Stimulated activated naive B cell treated with anti-CD40 and anti-IgM and Interleukin-4, amounts not matched to agents 10 μg/mL and 1 μg/mL and 100 μg/mL, for 72 hours (primary cell): ENCODE measurements around the gene PCDHB7.
A peak's percentile ranks its signal among the peaks of the same experiment; 100 is the strongest.
"Not testable (repeated sequence)": the region's sequence is repeated elsewhere in the genome, so short reads cannot be mapped to it uniquely, and the experiment has no call there.

Experiments
- ATAC-seq, 2 donors: fragments of 150-1000 bp; cut with Tn5 transposase; replicated peaks; 2 replicates each; pipeline ENCODE4 v1.10.0; 2021; ENCODE audit warnings: moderate library complexity in 1 of 2
- DNase-seq: peaks from one replicate; pipeline ENCODE4 v3.0.0; 2021
- H3K27ac Mint-ChIP-seq: one replicate; pipeline ENCODE4 v1.8.0; 2022; ENCODE audit warnings: mild to moderate bottlenecking, mixed read lengths
- H3K27me3 Mint-ChIP-seq, 2 donors: one replicate each; pipeline ENCODE4 v1.8.0; 2022; ENCODE audit warnings: mixed read lengths in 2 of 2
- H3K36me3 Mint-ChIP-seq, 2 donors: one replicate each; pipeline ENCODE4 v1.8.0; 2022; ENCODE audit warnings: mixed read lengths in 2 of 2, mild to moderate bottlenecking in 1 of 2
- H3K4me1 Mint-ChIP-seq, 2 donors: one replicate each; pipeline ENCODE4 v1.8.0; 2022; ENCODE audit warnings: mixed read lengths in 2 of 2, mild to moderate bottlenecking in 1 of 2
- H3K4me3 Mint-ChIP-seq, 2 donors: one replicate each; pipeline ENCODE4 v1.8.0; 2022; ENCODE audit warnings: mild to moderate bottlenecking in 2 of 2, mixed read lengths in 2 of 2, moderate library complexity in 1 of 2
- H3K9me3 Mint-ChIP-seq, 2 donors: one replicate each; pipeline ENCODE4 v1.8.0; 2022; ENCODE audit warnings: mixed read lengths in 2 of 2, mild to moderate bottlenecking in 1 of 2

The PCDHB7 gene

GRCh38 chr5:141192110-141192725 lies 19.8 kb downstream of the PCDHB7 start, which contains the start of gene PCDHB10:
Gene PCDHB10, plus strand, starts transcription at chr5:141192353. Its CDS starts 200 bp downstream, at chr5:141192553.
- H3K27me3 Mint-ChIP-seq: peaks cover 42 to 48% of the 10 kb centered on the region in 2 donors

DNA sequence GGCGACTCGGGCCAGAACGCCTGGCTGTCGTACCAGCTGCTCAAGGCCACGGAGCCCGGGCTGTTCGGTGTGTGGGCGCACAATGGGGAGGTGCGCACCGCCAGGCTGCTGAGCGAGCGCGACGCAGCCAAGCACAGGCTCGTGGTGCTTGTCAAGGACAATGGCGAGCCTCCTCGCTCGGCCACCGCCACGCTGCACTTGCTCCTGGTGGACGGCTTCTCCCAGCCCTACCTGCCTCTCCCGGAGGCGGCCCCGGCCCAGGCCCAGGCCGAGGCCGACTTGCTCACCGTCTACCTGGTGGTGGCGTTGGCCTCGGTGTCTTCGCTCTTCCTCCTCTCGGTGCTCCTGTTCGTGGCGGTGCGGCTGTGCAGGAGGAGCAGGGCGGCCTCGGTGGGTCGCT lies 21.9 kb downstream of the PCDHB7 start:
- H3K9me3 Mint-ChIP-seq: peaks cover 22 to 28% of the 10 kb centered on the region in 2 donors
- H3K4me1 Mint-ChIP-seq, H3K4me3 Mint-ChIP-seq: not testable (repeated sequence)

More at GRCh38 chr5:141192110-141192725, 19.8 kb downstream of the PCDHB7 start, which contains the start of gene PCDHB10:
- DNase-seq (no peak), ATAC-seq (no peak)
- H3K36me3 Mint-ChIP-seq: peaks cover 6 to 21% of the 10 kb centered on the region in 2 donors
- H3K9me3 Mint-ChIP-seq: peaks cover 19 to 24% of the 10 kb centered on the region in 2 donors
- H3K27ac Mint-ChIP-seq: peak within 1 kb of the TSS; percentile 56
- H3K4me3 Mint-ChIP-seq: no peak within 1 kb of the TSS
- peaks cover under 1 to 2% of the 10 kb centered on the region in 2 donors for H3K4me1 Mint-ChIP-seq

DNA sequence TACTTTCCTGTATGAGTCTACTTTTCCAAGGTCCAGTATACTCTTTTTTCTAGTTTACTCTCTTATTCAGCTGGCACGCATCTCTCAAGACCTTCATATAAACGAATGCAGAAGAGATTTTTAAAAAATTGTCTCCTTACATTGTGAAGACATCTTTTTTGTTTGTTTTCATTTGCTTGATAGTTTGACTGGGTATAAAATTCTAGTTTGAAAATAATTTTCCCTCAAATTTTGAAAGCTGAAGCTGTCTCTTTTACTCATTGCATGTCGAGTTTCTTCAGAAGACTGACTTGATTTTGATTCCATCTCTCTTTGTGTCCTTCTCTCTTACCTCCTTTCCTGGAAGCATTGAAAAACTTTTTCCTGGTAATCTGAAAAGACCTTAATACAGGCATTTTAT lies 23.9 kb downstream of the PCDHB7 start:
- H3K4me3 Mint-ChIP-seq: no peak overlapping the region
- DNase-seq (no peak), ATAC-seq (no peak)
- H3K4me1 Mint-ChIP-seq: peaks cover 0 to 2% of the 10 kb centered on the region in 2 donors
- peaks cover 42 to 51% of the 10 kb centered on the region in 2 donors for H3K27me3 Mint-ChIP-seq
- no peak overlapping the region for H3K27ac Mint-ChIP-seq
- H3K36me3 Mint-ChIP-seq: peaks cover 3 to 13% of the 10 kb centered on the region in 2 donors
- peaks cover 25 to 31% of the 10 kb centered on the region in 2 donors for H3K9me3 Mint-ChIP-seq

More for the DNA sequence above, 21.9 kb downstream of the PCDHB7 start:
- not testable (repeated sequence) for H3K27ac Mint-ChIP-seq, DNase-seq, ATAC-seq
- peaks cover 3 to 13% of the 10 kb centered on the region in 2 donors for H3K36me3 Mint-ChIP-seq
- H3K27me3 Mint-ChIP-seq: peaks cover 38 to 42% of the 10 kb centered on the region in 2 donors

DNA sequence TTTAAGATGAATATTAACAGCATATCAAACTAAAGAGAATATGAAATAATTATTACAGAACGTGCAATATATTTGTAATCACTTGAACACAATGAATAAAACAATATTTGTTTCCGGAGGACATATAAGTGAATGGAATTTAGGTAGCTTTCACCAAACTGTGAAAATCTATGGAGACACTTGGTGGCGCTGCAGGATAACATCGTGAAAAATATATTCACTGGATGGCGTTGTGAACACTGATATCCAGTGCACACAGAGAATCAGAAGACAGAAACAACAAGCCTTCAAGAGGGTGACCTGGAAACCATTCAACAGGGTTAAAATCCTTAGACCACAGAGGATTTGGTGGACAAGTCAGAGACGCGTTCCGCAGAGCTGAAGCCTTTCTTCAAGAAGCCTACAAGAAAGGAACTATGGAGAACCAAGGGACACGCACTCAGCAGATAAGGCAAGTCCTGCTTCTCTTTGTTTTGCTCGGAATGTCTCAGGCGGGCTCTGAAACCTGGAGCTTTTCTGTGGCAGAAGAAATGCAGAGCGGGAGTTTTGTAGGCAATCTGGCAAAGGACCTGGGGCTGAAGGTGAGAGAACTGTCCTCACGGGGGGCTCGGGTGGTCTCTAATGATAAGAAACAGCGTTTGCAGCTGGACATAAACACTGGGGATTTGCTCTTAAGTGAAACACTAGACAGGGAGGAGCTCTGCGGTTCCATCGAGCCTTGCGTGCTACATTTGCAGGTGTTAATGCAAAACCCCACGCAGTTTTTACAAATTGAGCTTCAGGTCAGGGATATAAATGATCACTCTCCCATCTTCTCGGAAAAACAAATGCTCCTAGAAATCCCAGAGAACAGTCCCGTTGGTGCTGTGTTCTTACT lies 27.2 kb downstream of the PCDHB7 start, which contains the start of gene PCDHB11:
PCDHB11 (plus strand) TSS at position 269 of the 877 bp plus-strand sequence; CDS start at position 417, 148 bp downstream.
- Mint-ChIP-seq H3K27me3 (peaks cover 40 to 41% of the 10 kb centered on the region in 2 donors), H3K4me3 (no peak within 1 kb of the TSS), H3K27ac (peak within 1 kb of the TSS; percentile 47), H3K9me3 (peaks cover 22 to 27% of the 10 kb centered on the region in 2 donors), H3K36me3 (peaks cover 3 to 7% of the 10 kb centered on the region in 2 donors), H3K4me1 (no peaks in the 10 kb centered on the region)
- DNase-seq: no peak
- ATAC-seq: no peak

- not testable (repeated sequence) for H3K4me1 Mint-ChIP-seq, DNase-seq, H3K4me3 Mint-ChIP-seq, H3K36me3 Mint-ChIP-seq, H3K27ac Mint-ChIP-seq, ATAC-seq
- Mint-ChIP-seq H3K9me3 (peaks cover 22 to 25% of the 10 kb centered on the region in 2 donors), H3K27me3 (peaks cover 41 to 45% of the 10 kb centered on the region in 2 donors)
Measured at GRCh38 chr5:141201126-141201525, 28.7 kb downstream of the PCDHB7 start.

GRCh38 chr5:141201646-141202045 lies 29.2 kb downstream of the PCDHB7 start:
- H3K4me3 Mint-ChIP-seq, ATAC-seq, H3K27ac Mint-ChIP-seq, DNase-seq, H3K36me3 Mint-ChIP-seq, H3K4me1 Mint-ChIP-seq: not testable (repeated sequence)
- peaks cover 20% of the 10 kb centered on the region in 2 donors for H3K9me3 Mint-ChIP-seq
- H3K27me3 Mint-ChIP-seq: peaks cover 45 to 49% of the 10 kb centered on the region in 2 donors

GRCh38 chr5:141208478-141208877 lies 36.0 kb downstream of the PCDHB7 start, which contains the start of gene PCDHB12:
Gene PCDHB12, plus strand, starts transcription at chr5:141208719. Its CDS starts 189 bp downstream, at chr5:141208908.
- Mint-ChIP-seq H3K4me3 (no peak within 1 kb of the TSS), H3K4me1 (no peaks in the 10 kb centered on the region), H3K9me3 (peaks cover 6 to 7% of the 10 kb centered on the region in 2 donors), H3K36me3 (peaks cover 6 to 8% of the 10 kb centered on the region in 2 donors), H3K27ac (no peak within 1 kb of the TSS), H3K27me3 (peaks cover 48 to 57% of the 10 kb centered on the region in 2 donors)
- ATAC-seq (no peak), DNase-seq (no peak)

- H3K4me1 Mint-ChIP-seq, H3K4me3 Mint-ChIP-seq: not testable (repeated sequence)
Measured at GRCh38 chr5:141210281-141210680, 37.8 kb downstream of the PCDHB7 start.

DNA sequence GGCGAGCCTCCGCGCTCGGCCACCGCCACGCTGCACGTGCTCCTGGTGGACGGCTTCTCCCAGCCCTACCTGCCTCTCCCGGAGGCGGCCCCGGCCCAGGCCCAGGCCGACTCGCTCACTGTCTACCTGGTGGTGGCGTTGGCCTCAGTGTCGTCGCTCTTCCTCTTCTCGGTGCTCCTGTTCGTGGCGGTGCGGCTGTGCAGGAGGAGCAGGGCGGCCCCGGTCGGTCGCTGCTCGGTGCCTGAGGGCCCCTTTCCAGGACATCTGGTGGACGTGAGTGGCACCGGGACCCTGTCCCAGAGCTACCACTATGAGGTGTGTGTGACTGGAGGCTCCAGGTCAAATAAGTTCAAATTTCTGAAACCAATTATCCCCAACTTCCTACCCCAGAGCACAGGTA lies 38.4 kb downstream of the PCDHB7 start:
- not testable (repeated sequence) for ATAC-seq, DNase-seq, H3K4me1 Mint-ChIP-seq
- peak overlapping the region in 1 of 2 donors; percentile 14 for H3K4me3 Mint-ChIP-seq
- peak overlapping the region; percentile 85 for H3K27ac Mint-ChIP-seq
- H3K27me3 Mint-ChIP-seq: peaks cover 62 to 67% of the 10 kb centered on the region in 2 donors
- peaks cover 6 to 13% of the 10 kb centered on the region in 2 donors for H3K36me3 Mint-ChIP-seq
- H3K9me3 Mint-ChIP-seq: peaks cover 6 to 13% of the 10 kb centered on the region in 2 donors

More at GRCh38 chr5:141210281-141210680, 37.8 kb downstream of the PCDHB7 start:
- Mint-ChIP-seq H3K36me3 (peaks cover 6 to 12% of the 10 kb centered on the region in 2 donors), H3K27me3 (peaks cover 57 to 66% of the 10 kb centered on the region in 2 donors), H3K9me3 (peaks cover 6 to 11% of the 10 kb centered on the region in 2 donors)
- ATAC-seq, DNase-seq, H3K27ac Mint-ChIP-seq: not testable (repeated sequence)

- not testable (repeated sequence) for H3K4me3 Mint-ChIP-seq
Measured at GRCh38 chr5:141213656-141214339, 41.4 kb downstream of the PCDHB7 start, which contains the start of gene PCDHB13. Gene PCDHB13, plus strand, starts transcription at chr5:141213919. Its CDS starts 205 bp downstream, at chr5:141214124.

DNA sequence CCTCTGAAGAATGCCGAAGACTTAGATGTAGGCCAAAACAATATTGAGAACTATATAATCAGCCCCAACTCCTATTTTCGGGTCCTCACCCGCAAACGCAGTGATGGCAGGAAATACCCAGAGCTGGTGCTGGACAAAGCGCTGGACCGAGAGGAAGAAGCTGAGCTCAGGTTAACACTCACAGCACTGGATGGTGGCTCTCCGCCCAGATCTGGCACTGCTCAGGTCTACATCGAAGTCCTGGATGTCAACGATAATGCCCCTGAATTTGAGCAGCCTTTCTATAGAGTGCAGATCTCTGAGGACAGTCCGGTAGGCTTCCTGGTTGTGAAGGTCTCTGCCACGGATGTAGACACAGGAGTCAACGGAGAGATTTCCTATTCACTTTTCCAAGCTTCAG lies 42.1 kb downstream of the PCDHB7 start:
- not testable (repeated sequence) for ATAC-seq, H3K4me3 Mint-ChIP-seq, H3K27ac Mint-ChIP-seq, DNase-seq, H3K4me1 Mint-ChIP-seq
- Mint-ChIP-seq H3K9me3 (peaks cover 6 to 29% of the 10 kb centered on the region in 2 donors), H3K27me3 (peaks cover 47 to 55% of the 10 kb centered on the region in 2 donors), H3K36me3 (peaks cover 6 to 19% of the 10 kb centered on the region in 2 donors)

More at GRCh38 chr5:141213656-141214339, 41.4 kb downstream of the PCDHB7 start, which contains the start of gene PCDHB13:
- not testable (repeated sequence) for DNase-seq, H3K27ac Mint-ChIP-seq, ATAC-seq, H3K4me1 Mint-ChIP-seq
- Mint-ChIP-seq H3K36me3 (peaks cover 6 to 17% of the 10 kb centered on the region in 2 donors), H3K9me3 (peaks cover 6 to 25% of the 10 kb centered on the region in 2 donors), H3K27me3 (peaks cover 50 to 60% of the 10 kb centered on the region in 2 donors)

DNA sequence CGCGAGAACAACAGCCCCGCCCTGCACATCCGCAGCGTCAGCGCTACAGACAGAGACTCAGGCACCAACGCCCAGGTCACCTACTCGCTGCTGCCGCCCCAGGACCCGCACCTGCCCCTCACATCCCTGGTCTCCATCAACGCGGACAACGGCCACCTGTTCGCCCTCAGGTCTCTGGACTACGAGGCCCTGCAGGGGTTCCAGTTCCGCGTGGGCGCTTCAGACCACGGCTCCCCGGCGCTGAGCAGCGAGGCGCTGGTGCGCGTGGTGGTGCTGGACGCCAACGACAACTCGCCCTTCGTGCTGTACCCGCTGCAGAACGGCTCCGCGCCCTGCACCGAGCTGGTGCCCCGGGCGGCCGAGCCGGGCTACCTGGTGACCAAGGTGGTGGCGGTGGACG lies 43.1 kb downstream of the PCDHB7 start:
- not testable (repeated sequence) for DNase-seq, ATAC-seq, H3K4me1 Mint-ChIP-seq, H3K4me3 Mint-ChIP-seq, H3K27ac Mint-ChIP-seq
- Mint-ChIP-seq H3K9me3 (peaks cover 5 to 30% of the 10 kb centered on the region in 2 donors), H3K27me3 (peaks cover 47 to 58% of the 10 kb centered on the region in 2 donors), H3K36me3 (peaks cover 3 to 21% of the 10 kb centered on the region in 2 donors)

DNA sequence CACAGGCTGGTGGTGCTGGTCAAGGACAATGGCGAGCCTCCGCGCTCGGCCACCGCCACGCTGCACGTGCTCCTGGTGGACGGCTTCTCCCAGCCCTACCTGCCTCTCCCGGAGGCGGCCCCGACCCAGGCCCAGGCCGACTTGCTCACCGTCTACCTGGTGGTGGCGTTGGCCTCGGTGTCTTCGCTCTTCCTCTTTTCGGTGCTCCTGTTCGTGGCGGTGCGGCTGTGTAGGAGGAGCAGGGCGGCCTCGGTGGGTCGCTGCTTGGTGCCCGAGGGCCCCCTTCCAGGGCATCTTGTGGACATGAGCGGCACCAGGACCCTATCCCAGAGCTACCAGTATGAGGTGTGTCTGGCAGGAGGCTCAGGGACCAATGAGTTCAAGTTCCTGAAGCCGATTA lies 43.6 kb downstream of the PCDHB7 start:
- not testable (repeated sequence) for H3K27ac Mint-ChIP-seq, H3K4me3 Mint-ChIP-seq, H3K4me1 Mint-ChIP-seq, ATAC-seq, DNase-seq
- Mint-ChIP-seq H3K9me3 (peaks cover 2 to 28% of the 10 kb centered on the region in 2 donors), H3K36me3 (peaks cover 0 to 17% of the 10 kb centered on the region in 2 donors), H3K27me3 (peaks cover 46 to 56% of the 10 kb centered on the region in 2 donors)
